Measurements from ENCODE around the gene TLL1.

The TLL1 gene

DNA sequence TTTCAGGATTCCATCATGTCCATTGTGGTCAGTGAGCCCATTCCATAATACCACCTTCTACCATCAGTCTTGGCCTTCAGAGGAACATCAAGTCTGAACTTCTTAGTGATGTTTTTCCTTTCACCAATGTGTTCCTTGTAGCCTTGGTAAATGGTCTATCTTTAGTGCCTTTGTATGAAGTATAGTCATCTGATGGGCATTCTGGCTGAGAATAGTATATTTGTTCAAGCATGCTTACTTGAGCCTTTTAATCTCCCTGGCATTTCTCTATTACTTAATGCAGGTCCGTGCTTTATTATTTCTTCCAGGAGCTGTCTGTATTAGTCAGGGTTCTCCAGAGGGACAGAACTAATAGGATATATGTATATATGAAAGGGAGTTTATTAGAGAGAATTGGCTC, 99.7 kb downstream of the TLL1 start:
- TF ChIP-seq, protein P1, sequence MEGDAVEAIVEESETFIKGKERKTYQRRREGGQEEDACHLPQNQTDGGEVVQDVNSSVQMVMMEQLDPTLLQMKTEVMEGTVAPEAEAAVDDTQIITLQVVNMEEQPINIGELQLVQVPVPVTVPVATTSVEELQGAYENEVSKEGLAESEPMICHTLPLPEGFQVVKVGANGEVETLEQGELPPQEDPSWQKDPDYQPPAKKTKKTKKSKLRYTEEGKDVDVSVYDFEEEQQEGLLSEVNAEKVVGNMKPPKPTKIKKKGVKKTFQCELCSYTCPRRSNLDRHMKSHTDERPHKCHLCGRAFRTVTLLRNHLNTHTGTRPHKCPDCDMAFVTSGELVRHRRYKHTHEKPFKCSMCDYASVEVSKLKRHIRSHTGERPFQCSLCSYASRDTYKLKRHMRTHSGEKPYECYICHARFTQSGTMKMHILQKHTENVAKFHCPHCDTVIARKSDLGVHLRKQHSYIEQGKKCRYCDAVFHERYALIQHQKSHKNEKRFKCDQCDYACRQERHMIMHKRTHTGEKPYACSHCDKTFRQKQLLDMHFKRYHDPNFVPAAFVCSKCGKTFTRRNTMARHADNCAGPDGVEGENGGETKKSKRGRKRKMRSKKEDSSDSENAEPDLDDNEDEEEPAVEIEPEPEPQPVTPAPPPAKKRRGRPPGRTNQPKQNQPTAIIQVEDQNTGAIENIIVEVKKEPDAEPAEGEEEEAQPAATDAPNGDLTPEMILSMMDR (IDR thresholded peaks at IDR 0.05; ENCODE audit: control insufficient read depth, extremely low read depth, insufficient read depth) = no peak
- DNase-seq (ENCODE audit: low read depth) = no peak

GRCh38 chr4:165982934-165983333, 109.9 kb downstream of the TLL1 start:
- H3K4me3 ChIP-seq (ENCODE audit: low read depth, low read length) = no peak overlapping the region
- TF ChIP-seq, protein P1 (IDR thresholded peaks at IDR 0.05; ENCODE audit: control insufficient read depth, extremely low read depth, insufficient read depth) = no peak
- DNase-seq (ENCODE audit: low read depth) = no peak

More for the DNA sequence above, 99.7 kb downstream of the TLL1 start:
- H3K4me3 ChIP-seq (ENCODE audit: low read depth, low read length) = no peak overlapping the region

DNA sequence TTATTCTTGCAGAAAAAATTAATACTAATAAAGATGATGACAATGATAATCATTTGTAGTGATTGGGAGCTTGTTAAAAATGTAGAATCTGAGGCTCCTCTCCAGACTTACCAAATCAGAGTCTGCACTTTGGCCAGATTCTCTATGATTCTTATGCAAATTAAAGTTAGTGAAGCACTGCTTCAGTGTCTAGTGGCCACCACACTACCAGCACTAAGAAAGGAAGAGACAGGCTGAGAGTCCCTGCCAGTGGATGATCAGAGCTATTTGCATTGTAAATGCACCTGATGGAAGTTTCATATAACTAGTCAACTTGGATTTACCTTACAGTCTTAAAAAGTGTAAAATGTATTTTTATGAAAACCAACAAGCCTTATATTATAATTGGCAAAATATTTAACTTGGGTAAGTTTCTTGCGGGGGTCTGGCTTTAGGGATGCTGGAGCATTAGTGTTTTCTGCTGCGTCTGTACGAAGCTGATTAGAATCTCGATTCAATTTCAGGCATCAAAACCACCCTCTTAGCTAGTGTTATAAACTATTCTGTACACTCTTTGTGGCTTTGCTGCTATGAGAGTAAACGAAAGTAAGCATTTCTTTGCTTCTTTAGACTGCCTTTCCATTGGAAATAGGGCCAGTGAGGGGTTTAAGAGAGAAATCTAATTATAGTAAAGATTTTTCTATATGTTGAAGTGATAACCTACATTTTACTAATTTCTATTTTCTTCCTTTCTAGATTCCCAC, 114.1 kb downstream of the TLL1 start:
- DNase-seq (ENCODE audit: low read depth) = no peak
- H3K4me3 ChIP-seq (ENCODE audit: low read depth, low read length) = no peak overlapping the region
- TF ChIP-seq, protein P1 (IDR thresholded peaks at IDR 0.05; ENCODE audit: control insufficient read depth, extremely low read depth, insufficient read depth) = no peak

DNA sequence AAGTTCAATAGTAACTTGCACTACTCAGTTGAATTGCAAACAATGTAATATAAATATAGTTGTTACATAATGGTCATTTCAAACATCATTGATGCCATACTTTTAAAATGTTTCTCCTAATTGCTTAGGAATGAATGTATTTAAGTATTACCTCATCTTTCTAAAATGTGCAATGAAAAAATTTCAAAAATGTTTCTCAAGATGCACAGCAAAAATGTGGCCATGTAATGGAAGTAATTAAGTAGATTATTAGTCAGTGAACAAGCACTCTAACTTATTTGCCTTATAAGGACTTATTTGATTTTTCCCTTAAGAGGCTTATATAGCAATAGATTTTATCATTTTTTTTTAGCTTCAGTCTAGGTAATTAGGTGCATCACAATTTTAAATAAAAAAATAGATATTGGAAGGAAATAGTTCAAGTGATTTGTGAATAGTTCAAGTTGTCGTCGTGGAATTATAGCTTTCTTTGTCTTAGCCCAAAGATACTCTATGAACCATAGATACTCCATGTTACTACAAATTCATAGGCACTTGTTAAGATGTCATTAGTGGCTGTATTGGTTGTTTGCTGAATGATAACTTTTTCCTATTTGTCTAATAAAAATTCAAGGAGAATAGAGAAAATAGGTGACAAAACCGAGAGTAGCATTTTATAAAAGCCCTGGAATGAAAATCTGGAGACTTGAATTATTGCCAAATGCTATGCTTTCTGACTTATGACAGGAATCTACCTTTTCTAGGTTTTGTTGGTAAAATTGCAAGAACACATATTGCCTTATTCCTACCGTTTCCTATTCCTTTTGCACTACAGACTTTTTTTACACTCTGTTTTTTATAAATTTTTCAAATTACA, 118.5 kb downstream of the TLL1 start:
- TF ChIP-seq, protein P1 (IDR thresholded peaks at IDR 0.05; ENCODE audit: control insufficient read depth, extremely low read depth, insufficient read depth) = no peak
- no peak for DNase-seq (ENCODE audit: low read depth)
- no peak overlapping the region for H3K4me3 ChIP-seq (ENCODE audit: low read depth, low read length)

DNA sequence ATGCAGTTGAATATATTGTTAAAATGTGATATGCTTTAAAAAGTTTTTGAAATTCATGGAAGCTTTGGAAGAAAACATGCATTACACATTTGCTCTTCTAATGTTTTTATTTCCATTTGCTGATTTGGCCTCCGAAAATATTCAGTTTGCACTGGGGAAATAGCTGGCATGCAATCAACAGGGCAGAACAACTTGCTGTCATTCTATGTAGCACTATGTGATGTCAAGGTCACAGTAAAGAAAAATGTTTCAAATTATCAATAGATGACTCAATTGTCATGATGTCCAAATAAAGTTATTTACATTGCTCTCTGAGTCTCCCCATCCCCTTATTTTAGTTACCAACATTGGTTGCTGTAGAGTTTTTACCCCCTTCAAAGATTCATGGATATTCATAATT, 119.2 kb downstream of the TLL1 start:
- no peak for DNase-seq (ENCODE audit: low read depth)
- TF ChIP-seq, protein P1 (IDR thresholded peaks at IDR 0.05; ENCODE audit: control insufficient read depth, extremely low read depth, insufficient read depth) = no peak
- no peak overlapping the region for H3K4me3 ChIP-seq (ENCODE audit: low read depth, low read length)

DNA sequence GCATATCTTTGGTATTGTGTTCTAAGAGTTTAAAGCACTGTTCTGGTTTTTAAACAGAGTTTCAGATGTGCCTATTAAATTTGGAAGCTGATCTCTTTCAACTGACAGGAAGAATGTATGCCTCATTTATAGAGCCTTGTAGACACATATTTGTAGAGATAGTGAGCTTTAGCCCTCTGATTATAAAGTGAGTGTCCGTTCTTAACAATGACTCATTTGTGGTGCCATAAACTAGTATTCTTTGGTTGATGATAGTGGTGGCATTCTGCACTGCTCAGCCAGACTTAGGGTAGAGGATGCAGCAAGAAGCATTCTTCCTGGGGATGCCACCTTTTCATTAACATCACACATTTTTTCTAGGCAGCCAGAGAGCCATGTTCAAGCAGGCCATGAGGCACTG, 121.7 kb downstream of the TLL1 start:
- H3K4me3 ChIP-seq (ENCODE audit: low read depth, low read length) = no peak overlapping the region
- TF ChIP-seq, protein P1 (IDR thresholded peaks at IDR 0.05; ENCODE audit: control insufficient read depth, extremely low read depth, insufficient read depth) = no peak
- DNase-seq (ENCODE audit: low read depth) = no peak
